Astrocyte (in vitro differentiated cells and primary cell): ENCODE data around the gene MYH10. TPM values are rescaled to one million over a fixed set of nuclear protein-coding genes. Genes with fewer than 3 reads are reported as not detected.

ENCODE experiments used
- DNase-seq: peaks from one replicate; pipeline ENCODE4 v3.0.0-alpha.2; 2010; ENCODE audit warnings: low read depth
- FAIRE-seq: peaks from 2 replicates; lab custom pipeline; 2011; peaks lifted over from hg19 to GRCh38; lab: Jason Lieb, UNC
- H2AFZ ChIP-seq: 2 replicates; pipeline ENCODE4 v1.6.0; 2012; ENCODE audit warnings: low read depth, low read length, inconsistent platforms
- H3K27ac ChIP-seq: 2 replicates; pipeline ENCODE4 v1.5.1; 2011; ENCODE audit warnings: low read depth, low read length, inconsistent platforms
- H3K27me3 ChIP-seq: 2 replicates; pipeline ENCODE4 v1.6.0; 2011; ENCODE audit warnings: low read length, inconsistent platforms; ENCODE audit not compliant: insufficient read depth
- H3K36me3 ChIP-seq: 2 replicates; pipeline ENCODE4 v1.5.1; 2011; ENCODE audit warnings: low read length, inconsistent platforms; ENCODE audit not compliant: insufficient read depth
- H3K4me1 ChIP-seq: 2 replicates; pipeline ENCODE4 v1.5.1; 2011; ENCODE audit warnings: low read length, inconsistent platforms; ENCODE audit not compliant: insufficient read depth
- H3K4me2 ChIP-seq: 2 replicates; pipeline ENCODE4 v1.6.0; 2012; ENCODE audit warnings: low read length, inconsistent platforms
- H3K4me3 ChIP-seq: 2 replicates; pipeline ENCODE4 v1.5.1; 2011; ENCODE audit warnings: low read depth, mild to moderate bottlenecking, low read length, inconsistent platforms; ENCODE audit not compliant: insufficient read depth
- H3K79me2 ChIP-seq: 2 replicates; pipeline ENCODE4 v1.6.0; 2012; ENCODE audit warnings: mild to moderate bottlenecking, low read length, inconsistent platforms; ENCODE audit not compliant: insufficient read depth
- H3K9ac ChIP-seq: 2 replicates; pipeline ENCODE4 v1.6.0; 2012; ENCODE audit warnings: mild to moderate bottlenecking, low read length, inconsistent platforms
- H3K9me3 ChIP-seq: 2 replicates; pipeline ENCODE4 v1.5.1; 2012; ENCODE audit warnings: low read depth, mild to moderate bottlenecking, low read length, inconsistent platforms; ENCODE audit not compliant: insufficient read depth
- H4K20me1 ChIP-seq: 2 replicates; pipeline ENCODE4 v1.6.0; 2012; ENCODE audit warnings: low read length, inconsistent platforms; ENCODE audit not compliant: insufficient read depth
- H3K27ac Mint-ChIP-seq: one replicate; pipeline ENCODE4 v1.8.0; 2021; ENCODE audit warnings: mild to moderate bottlenecking, mixed read lengths; ENCODE audit not compliant: unreplicated experiment
- H3K27me3 Mint-ChIP-seq: one replicate; pipeline ENCODE4 v1.8.0; 2021; ENCODE audit warnings: low read depth, mixed read lengths; ENCODE audit not compliant: unreplicated experiment
- H3K36me3 Mint-ChIP-seq: one replicate; pipeline ENCODE4 v1.8.0; 2021; ENCODE audit warnings: low read depth, mixed read lengths; ENCODE audit not compliant: unreplicated experiment
- H3K4me1 Mint-ChIP-seq: one replicate; pipeline ENCODE4 v1.8.0; 2021; ENCODE audit warnings: low read depth, mixed read lengths; ENCODE audit not compliant: unreplicated experiment
- H3K4me3 Mint-ChIP-seq: one replicate; pipeline ENCODE4 v1.8.0; 2021; ENCODE audit warnings: mild to moderate bottlenecking, moderate library complexity, mixed read lengths; ENCODE audit not compliant: unreplicated experiment
- H3K9me3 Mint-ChIP-seq: one replicate; pipeline ENCODE4 v1.8.0; 2021; ENCODE audit warnings: mild to moderate bottlenecking, mixed read lengths; ENCODE audit not compliant: unreplicated experiment
- EZH2 ChIP-seq: IDR thresholded peaks from 2 replicates; pipeline ENCODE4 v1.6.1; 2012; ENCODE audit warnings: mild to moderate bottlenecking, low read length, inconsistent platforms; ENCODE audit not compliant: insufficient read depth
- total RNA-seq: library from RNA; stranded (reverse); gene quantifications from 2 replicates; pipeline ENCODE4 v1.2.1, GENCODE V29; 2021
- TF ChIP-seq, protein P1 (sequence below): IDR thresholded peaks from 2 replicates; pipeline ENCODE4 v1.5.1; 2011; ENCODE audit warnings: low read depth, mild to moderate bottlenecking, inconsistent platforms, low read length, moderate library complexity; ENCODE audit not compliant: insufficient read depth

MYH10 gene
- total RNA-seq, 1 donor from 2014 or later: 150 TPM

DNA sequence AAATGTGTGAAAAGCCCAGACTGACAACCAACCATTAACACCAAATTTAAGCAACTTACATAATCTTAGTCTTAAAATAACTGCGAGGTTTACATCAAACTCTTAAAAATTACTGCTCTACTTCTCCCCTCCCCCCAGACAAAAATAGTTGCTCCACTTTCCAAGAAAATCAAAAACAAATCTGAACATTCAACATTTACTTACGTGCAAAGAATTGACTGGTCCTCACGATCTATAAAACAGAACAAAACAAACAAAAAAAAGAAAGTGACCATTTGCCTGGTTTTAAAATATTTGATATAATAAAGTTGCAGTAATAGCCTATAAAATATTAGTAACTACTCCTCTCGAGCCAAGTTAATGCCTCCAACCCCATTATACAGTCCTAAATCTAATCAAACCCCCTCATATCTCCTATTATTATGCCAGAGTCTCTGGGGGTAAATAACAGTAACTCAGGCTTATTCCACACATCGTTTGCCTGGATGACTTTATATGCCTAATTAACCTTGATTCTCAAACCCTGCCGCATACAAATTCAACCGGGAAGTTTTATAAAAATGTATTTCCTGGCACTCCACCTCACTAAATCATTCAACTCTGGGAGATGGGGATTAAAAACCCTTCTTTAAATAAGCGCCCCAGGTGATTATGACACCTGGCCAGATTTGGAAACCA lies 41.5 kb downstream of the MYH10 start:
- no peak overlapping the region for H3K9ac ChIP-seq
- Mint-ChIP-seq H3K4me1 (peaks cover 4% of the 10 kb centered on the region), H3K4me3 (no peak overlapping the region), H3K36me3 (peaks cover 17% of the 10 kb centered on the region), H3K27me3 (no peaks in the 10 kb centered on the region), H3K27ac (no peak overlapping the region), H3K9me3 (no peaks in the 10 kb centered on the region)
- H3K36me3 ChIP-seq: peaks cover 19% of the 10 kb centered on the region
- no peak overlapping the region for H3K4me2 ChIP-seq
- peaks cover 77% of the 10 kb centered on the region for H3K79me2 ChIP-seq
- no peaks in the 10 kb centered on the region for H3K27me3 ChIP-seq
- no peak for FAIRE-seq
- no peak overlapping the region for H2AFZ ChIP-seq
- H3K27ac ChIP-seq: no peak overlapping the region
- H3K4me3 ChIP-seq: no peak overlapping the region
- peaks cover 75% of the 10 kb centered on the region for H4K20me1 ChIP-seq
- DNase-seq: no peak
- H3K9me3 ChIP-seq: no peaks in the 10 kb centered on the region
- H3K4me1 ChIP-seq: no peaks in the 10 kb centered on the region
- TF ChIP-seq EZH2: no peak
- TF ChIP-seq, protein P1, sequence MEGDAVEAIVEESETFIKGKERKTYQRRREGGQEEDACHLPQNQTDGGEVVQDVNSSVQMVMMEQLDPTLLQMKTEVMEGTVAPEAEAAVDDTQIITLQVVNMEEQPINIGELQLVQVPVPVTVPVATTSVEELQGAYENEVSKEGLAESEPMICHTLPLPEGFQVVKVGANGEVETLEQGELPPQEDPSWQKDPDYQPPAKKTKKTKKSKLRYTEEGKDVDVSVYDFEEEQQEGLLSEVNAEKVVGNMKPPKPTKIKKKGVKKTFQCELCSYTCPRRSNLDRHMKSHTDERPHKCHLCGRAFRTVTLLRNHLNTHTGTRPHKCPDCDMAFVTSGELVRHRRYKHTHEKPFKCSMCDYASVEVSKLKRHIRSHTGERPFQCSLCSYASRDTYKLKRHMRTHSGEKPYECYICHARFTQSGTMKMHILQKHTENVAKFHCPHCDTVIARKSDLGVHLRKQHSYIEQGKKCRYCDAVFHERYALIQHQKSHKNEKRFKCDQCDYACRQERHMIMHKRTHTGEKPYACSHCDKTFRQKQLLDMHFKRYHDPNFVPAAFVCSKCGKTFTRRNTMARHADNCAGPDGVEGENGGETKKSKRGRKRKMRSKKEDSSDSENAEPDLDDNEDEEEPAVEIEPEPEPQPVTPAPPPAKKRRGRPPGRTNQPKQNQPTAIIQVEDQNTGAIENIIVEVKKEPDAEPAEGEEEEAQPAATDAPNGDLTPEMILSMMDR: no peak

DNA sequence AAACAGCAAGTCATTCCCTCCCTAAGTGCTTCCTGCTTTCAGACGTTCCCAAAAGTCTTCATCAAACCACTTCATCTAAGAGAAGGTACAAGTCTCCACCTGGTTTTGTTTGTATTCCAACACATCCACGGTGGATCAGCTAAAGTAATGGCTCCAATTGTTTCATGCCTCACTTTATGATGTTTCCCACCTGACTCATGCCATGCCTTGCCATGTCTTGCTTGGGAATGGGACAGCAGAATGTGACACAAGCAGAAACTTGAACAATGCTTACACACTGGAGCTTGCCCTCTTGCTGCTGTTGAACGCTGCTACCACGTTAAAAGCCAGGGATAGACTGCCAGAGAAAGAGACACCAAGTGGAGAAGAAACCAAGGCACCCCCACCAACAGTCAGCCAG lies 43.8 kb downstream of the MYH10 start:
- Mint-ChIP-seq H3K4me3 (no peak overlapping the region), H3K27me3 (no peaks in the 10 kb centered on the region), H3K9me3 (no peaks in the 10 kb centered on the region), H3K36me3 (peaks cover 14% of the 10 kb centered on the region), H3K4me1 (peaks cover 15% of the 10 kb centered on the region), H3K27ac (no peak overlapping the region)
- FAIRE-seq (no peak), DNase-seq (no peak)
- Histone ChIP-seq H3K27me3 (no peaks in the 10 kb centered on the region), H3K27ac (no peak overlapping the region), H4K20me1 (peaks cover 63% of the 10 kb centered on the region), H2AFZ (no peak overlapping the region), H3K4me3 (no peak overlapping the region), H3K4me1 (no peaks in the 10 kb centered on the region), H3K9ac (no peak overlapping the region), H3K9me3 (no peaks in the 10 kb centered on the region), H3K79me2 (peaks cover 71% of the 10 kb centered on the region), H3K4me2 (no peak overlapping the region), H3K36me3 (peaks cover 21% of the 10 kb centered on the region)
- TF ChIP-seq, protein P1: no peak
- no peak for TF ChIP-seq EZH2

DNA sequence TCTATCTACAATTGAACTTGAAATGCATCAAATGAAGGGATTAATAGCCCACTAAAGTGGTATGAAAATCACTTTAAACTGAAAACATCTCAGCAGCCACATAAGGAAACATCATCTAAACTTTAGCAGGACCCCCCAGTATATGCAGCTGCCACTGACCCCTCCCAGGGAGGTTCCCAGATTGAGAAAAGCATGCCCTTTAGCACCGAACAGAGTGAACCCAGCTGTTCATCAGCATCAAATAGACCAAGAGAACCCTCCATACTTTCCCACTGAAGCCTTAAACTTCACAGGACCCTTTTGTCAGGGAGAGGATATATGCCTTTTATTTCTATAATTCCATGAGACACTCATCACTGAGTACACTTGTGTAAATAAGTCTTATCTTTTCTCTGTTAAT lies 44.6 kb downstream of the MYH10 start:
- Histone ChIP-seq H3K9me3 (no peaks in the 10 kb centered on the region), H3K4me1 (no peaks in the 10 kb centered on the region), H3K36me3 (peaks cover 21% of the 10 kb centered on the region), H3K27ac (no peak overlapping the region), H3K4me2 (no peak overlapping the region), H2AFZ (no peak overlapping the region), H4K20me1 (peaks cover 58% of the 10 kb centered on the region), H3K79me2 (peaks cover 69% of the 10 kb centered on the region), H3K9ac (no peak overlapping the region), H3K4me3 (no peak overlapping the region), H3K27me3 (no peaks in the 10 kb centered on the region)
- H3K27ac Mint-ChIP-seq: no peak overlapping the region
- no peak for FAIRE-seq
- peaks cover 22% of the 10 kb centered on the region for H3K4me1 Mint-ChIP-seq
- no peak for TF ChIP-seq EZH2
- TF ChIP-seq, protein P1: no peak
- H3K9me3 Mint-ChIP-seq: no peaks in the 10 kb centered on the region
- no peaks in the 10 kb centered on the region for H3K27me3 Mint-ChIP-seq
- DNase-seq: no peak
- peaks cover 14% of the 10 kb centered on the region for H3K36me3 Mint-ChIP-seq
- no peak overlapping the region for H3K4me3 Mint-ChIP-seq
